GM04504 (cell line): ENCODE results near the gene CRYL1.

ENCODE experiments used
- DNase-seq: peaks from one replicate; pipeline ENCODE4 v3.0.0-alpha.2; 2012; ENCODE audit warnings: low read depth

Gene CRYL1

DNA sequence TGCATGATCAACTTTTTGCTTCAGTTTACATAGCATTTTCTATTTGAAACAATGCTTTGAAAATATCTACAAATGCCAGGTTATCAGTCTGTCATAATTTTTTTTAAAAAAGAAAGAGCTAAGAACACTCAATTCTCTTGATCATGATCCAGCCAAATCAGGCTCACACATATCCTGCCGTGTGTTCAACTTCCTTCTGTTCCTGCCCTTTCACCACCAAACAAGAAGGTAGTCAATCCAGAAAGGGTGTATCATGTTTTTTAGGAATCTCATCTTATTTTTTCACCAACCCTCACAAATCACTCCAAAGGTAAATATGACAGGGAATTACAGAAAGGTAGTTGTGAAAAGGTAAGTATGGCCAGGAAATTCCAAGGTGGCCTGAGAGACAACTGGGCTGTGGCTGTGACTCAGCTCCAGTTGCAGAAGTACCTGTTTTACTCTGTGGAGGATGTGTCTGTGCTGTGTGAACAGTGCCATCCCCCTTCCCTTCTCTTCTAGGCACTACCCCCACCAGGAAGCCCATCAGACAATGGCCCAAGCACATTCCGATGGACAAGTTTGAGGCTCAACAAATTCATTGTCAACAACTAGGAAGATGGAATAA is 154.7 kb downstream of the CRYL1 start:
- no peak for DNase-seq

DNA sequence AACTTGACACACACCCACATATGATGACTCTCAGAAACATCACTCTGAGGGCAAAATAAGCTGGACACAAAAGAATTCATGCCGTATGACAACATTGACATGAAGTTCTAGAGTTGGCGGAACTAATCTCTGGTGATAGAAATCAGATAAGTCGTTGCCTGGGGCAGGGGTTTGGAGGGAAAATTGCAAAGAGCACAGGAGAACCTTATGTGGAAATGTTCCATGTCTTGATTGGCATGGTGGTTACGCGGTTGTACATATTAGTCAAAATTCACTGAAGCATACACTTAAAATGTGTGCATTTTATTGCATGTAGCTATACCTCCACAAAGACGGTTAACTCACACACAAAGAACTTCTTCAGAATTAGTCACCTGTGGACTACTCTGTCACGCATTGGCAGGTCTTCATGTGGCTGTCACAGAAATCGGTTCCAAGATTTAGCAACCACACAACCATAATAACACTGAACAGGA is 155.7 kb downstream of the CRYL1 start:
- DNase-seq, result no peak

DNA sequence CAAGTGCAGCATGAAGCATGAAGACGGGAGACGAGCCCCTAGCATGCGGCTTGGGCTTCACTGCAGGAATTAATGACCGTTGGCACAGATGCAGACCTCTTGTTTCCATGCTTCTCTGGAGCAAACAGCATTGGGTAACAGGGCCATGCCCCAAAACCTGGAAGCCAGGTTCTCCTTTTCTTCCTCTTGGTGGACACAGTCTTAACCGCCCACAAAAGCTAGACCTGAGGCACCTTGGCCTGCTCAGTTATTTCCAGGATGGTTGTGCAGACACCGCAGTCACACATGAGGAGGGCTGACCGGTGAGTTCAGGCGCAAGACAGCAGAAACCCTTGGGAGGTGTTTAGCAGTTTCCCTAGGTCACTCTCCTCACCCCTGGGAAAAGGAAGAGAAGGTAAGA is 159.6 kb downstream of the CRYL1 start:
- no peak for DNase-seq

DNA sequence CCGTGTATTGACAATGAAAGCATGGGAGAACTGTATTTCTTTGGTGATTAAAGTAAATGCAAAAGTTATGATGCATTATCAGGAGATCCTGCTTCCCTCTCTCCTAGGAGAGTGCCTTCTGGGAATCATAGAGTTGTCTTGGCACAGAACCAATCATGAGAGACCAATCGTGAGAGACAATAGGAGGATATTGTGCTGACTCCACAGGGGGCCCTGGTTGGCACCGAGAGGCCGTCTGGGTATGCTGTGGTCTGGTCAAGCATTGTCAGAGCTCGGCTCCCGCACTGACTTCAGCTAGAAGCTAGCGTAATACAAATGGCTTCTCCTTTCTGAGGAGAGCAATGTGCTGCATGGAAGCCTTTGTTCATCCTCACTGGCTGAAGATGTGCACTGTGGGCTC is 162.1 kb downstream of the CRYL1 start:
- DNase-seq, result no peak

DNA sequence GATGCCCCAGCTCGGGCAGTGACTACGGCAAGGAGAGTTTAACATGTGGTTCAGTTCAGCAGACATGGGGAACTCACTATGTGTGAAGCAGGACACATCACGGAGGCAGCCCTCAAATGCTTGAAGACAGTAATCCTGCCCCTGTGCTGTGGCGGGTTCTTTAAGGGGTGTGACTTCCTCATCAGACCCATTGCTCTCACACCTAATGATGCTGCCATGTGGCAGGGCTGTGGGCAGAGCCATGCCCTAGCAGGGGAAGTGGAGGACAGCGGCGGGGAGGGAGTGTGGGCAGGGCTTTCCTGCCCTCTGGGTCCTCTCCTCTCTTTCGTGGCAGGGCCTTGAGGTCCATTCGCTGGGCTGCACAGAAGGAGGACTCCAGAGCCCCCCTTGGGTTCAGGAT is 162.5 kb downstream of the CRYL1 start:
- no peak for DNase-seq

DNA sequence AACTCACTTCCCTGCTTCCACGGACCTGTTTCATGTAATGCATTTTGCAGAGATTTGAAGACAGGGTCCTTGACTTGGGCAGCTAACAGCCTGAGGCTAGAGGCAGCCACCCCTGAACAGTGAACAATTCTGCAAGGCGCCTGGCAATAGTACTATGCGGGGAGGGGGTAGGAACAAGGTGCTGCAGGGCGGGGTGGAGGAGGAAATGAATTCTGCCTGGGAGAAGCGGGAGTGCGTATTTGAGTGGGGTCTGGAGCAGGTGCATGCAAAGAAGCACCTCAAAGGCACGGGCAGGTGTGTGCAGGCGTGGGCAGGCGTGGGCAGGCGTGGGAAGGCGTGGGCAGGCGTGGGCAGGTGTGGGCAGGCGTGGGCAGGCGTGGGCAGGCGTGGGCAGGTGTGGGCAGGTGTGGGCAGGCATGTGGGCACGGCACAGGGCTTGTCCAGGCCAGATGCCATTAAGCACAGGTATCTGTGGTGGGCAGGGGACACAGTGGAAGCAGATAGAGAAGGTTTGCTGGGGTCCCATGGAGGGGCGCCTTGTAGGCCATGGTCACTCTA is 163.1 kb downstream of the CRYL1 start:
- no peak for DNase-seq

DNA sequence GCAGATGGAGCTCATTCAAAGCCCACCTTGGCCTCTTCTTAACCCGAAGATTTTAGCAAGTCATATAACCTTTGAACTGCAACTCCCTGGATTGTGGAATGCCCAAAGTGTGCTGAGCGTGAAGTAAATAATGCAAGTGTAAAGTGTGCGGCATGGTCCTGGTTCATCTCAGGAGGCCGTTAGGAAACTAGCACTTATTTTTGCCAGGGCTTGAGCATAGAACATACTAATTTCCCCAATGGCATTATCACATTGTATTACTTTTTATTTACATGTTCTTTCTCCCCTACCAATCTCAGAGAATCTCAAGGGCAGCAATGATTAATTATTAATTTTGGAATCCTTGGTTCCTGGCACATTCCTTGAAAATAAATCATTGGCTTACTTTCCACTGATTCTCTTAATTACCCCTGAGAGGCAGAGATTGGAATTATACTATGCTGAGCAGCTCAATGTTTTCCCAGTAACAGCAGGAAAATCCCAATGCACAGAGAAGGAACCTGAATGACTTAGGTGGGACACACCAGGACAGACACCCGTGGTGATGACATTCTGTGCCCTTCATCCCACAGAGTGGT is 164.7 kb downstream of the CRYL1 start:
- no peak for DNase-seq

DNA sequence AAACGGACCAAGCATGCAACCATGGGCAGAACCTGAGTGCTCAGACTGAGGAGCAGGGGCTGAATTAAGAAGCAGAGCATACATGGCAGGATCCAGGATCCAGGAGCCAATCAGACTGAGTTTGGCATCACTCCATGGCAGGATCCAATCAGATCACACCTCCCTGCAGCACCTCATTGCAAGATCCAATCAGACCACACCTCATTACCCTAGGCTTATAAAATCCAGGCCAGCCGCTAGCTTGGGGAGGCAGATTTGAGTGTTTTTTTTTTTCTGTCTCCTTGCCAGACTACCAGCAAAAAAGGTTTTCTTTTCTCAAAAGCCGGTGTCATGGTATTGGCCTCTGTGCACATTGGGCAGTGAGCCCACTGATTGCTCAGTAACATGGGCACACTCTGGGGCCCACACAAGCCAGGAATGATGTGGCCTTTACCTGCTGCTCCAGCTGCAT is 165.6 kb downstream of the CRYL1 start:
- no peak for DNase-seq

DNA sequence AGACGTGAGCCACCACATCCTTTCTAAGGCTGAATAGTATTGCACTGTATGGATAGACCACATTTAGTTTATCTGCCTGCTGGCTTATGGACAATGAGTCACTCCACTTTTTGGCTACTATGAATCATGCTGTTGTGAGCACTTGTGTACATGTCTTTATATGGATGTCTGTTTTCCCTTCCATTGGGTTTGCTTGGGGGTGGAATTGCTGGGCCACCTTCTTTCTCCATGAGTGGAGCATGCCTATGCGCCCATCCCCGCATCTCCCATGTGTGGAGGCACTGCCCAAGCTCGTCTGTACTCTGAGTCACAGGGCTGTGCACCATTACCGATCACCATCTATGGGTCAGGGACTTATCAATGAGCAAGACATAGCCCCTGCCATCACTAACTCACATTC is 166.3 kb downstream of the CRYL1 start:
- peak; percentile 81 for DNase-seq

DNA sequence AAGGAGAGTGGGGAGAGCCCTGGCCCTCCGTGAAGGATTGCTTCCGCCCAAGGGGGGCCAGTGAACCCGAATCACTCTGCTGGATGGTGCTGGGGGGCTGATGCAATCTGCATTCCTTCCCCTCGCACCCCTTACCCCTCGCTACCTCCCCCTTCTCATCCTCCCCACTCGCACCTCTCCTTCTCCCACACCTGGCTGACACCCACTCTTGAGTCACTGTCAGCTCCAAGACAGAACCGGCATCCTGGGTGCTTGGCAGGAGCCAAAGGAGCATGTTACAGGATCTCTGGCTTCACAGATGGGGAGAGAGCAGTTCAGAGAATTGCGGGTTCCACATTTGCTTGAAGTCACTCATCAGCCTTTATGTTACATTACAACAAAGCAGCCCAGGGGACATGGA is 167.6 kb downstream of the CRYL1 start:
- DNase-seq, result no peak

DNA sequence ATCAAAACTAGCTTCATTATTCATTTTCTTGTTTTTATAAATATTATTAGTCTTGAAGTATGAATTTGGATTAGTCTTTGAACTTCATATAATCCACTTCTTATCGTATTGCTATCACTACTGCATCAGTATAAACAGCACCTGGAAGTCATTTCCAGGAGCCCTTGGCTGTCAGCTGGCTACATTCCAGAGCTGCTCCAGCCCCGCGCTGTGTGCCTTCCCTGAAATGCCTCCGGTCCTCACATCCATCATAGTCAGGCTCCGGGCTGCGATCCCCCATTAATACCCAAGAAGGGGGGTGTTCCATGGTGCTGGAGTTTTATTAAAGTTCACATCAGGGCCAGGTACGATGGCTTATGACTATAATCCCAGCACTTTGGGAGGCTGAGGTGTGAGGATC is 169.2 kb downstream of the CRYL1 start:
- DNase-seq, result peak; percentile 15

DNA sequence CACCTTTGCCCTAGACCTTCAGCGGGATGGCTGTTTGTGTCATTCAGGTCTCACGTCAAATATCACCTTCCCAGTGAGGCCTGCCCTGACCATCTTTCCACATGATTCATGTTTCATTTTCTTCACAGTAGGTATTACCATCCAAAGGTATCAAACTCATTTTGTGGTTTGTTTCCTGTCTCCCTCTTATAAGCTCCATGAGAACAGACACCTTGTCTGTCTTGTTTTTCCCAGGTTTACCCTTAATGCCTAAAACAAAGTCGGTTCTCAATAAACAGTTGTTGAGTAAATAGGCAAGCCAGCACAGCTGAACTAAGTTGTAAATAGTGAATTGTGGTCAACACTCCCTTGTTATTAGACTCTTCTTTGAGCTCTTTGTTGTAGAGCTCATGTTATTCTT is 170.9 kb downstream of the CRYL1 start:
- DNase-seq, result no peak

DNA sequence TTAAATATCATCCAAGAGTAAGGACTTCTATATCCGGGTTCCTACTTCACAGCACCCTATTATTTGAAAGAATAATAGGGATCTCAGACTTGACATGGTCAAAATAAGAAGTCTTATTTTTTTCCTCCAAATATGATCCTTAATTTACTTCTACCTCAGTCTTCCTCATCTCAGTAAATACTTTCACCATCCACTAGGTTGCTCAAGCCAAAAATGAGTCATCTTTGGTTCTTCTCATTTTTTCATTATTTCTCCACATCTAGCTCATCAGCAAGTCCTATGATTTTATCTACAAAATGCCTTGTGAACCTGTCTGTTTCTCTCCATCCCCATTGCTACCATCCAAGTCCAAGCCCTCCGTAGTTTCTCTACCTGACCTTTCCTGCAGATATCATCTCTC is 171.7 kb downstream of the CRYL1 start:
- DNase-seq, result peak; percentile 17
